ENCODE results near the gene UBE2D4.
A peak's percentile ranks its signal among the peaks of the same experiment; 100 is the strongest.
"Not testable (repeated sequence)": the region's sequence is repeated elsewhere in the genome, so short reads cannot be mapped to it uniquely, and the experiment has no call there.

Gene UBE2D4

DNA sequence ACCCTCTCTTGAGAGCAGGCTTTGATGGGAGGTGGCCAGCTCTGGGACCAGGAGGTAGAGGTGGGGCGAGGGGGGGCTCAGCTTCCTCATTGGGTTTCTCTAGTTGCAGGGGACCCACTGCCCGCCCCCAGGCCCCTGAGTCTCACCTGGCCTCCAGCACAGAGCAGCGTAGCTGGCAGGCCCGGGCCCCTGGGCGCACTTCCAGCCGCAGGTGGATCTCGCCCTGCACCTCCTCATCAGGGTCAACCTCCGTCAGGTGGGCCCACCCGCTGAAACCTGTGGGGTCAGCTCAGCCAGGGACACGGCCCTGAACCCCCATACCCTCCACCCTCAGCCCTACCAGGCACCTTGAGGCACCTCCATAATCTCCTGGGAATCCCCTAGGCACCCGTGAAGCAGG lies 43.4 kb downstream of the UBE2D4 start:
- not testable (repeated sequence) for DNase-seq

DNA sequence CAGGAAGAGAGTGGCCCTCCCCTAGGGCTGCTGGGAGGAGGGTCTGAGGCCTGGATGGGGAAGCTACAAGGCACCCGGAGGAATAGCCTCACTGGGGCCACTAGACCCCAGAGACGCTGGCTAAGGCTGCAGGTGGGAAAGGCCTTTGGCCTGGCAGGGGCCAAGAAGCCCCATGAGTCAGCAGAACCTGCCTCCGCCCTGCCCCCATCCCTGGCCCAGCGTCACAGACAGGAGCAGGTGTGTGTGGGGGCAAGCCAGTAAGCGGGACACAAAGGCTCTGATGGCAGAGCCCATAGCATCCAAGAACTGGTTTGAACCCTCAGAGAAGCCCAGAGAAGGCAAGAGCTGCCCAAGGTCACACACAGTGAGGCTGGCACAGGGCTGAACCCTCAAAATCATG lies 44.5 kb downstream of the UBE2D4 start:
- not testable (repeated sequence) for DNase-seq

DNA sequence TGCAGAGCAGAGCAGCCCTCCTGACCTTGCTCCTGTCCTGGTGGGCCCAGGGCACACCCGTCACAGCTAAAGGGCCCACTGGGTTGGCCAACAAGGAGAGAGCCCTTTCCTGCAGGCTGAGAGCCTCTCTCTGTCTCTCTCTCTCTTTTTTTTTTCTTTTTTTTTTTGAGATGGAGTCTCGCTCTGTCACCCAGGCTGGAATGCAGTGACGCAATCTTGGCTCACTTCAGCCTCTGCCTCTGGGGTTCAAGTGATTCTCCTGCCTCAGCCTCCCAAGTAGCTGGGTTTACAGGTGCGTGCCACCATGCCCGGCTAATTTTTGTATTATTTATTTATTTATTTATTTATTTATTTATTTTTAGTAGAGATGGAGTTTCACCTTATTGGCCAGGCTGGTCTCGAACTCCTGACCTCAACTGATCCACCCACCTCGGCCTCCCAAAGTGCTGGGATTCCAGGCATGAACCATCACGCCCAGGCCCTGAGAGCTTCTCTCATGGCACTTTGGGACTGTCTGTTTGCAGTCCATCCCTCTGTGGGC lies 47.9 kb downstream of the UBE2D4 start:
- DNase-seq, result not testable (repeated sequence)

DNA sequence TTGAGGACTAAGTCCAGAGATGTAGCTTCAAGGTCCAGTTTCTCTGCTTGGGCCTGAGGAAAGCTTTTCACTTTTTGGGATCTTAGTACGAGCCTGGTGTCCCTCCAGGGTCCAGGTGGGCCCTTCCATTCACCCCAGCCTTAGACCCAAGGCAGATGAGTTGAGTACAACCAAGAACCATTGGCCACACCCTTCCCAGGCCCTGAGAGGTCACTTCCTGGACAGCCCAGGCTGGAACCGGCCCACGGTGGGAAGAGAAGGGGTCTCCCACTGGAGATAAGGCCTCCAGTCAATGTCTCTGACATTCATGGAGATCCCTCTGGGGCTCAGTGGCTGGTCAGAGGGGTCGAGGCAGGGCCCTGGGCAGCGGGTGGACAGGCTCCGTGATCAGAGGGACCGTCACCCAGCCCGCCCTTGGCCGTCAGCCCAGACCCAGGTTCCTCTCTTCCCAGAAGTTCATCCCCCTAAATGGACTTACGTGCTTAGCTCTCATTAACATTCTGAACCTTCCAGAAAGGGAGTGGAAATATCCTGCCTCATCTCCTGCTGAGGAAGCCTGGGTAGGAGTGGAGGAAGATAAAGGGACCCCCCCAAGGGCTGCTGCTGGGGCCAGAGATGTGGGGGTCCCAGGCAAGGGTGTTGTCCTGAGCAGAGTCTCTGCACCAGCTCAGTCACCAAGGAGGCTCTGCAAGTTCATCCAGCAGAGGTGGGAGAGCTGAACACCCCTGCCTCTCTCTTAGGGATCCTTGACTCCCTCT lies 48.7 kb downstream of the UBE2D4 start:
- not testable (repeated sequence) for DNase-seq

DNA sequence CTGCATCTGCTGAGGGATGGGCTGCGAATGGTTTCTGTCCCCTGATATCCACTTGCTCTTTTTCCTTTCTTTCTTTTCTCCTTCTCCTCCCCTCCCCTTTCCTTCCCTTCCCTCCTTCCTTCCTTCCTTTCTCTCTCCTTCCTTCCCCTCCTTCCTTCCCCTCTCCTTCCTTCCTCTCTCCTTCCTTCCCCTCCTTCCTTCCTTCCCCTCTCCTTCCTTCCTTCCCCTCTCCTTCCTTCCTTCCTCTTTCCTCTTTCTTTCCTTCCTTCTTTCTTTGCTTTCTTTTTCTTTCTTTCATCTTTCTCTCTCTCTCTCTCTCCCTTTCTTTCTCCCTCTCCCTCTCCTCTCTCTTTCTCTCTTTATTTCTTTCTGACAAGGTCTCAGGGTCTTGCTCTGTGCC lies 51.3 kb downstream of the UBE2D4 start:
- no peak for DNase-seq

DNA sequence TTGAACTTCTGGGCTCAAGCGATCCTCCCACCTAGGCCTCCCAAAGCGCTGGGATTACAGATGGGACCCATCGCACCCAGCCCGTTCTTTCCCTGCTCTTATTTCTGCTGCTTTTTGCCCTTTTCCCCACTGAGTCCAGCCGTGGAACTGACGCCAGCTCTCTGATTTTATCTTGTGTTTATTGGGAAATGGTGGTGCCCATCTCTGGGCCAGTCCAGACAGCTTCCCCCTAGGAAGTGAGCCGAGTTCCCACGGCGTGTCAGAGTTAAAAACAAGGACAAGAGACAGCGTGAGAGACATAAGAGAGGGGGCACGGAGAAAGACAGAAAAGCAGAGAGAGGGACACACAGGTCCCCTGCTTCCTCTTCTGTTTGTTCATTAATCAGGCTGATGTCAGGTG lies 51.9 kb downstream of the UBE2D4 start:
- DNase-seq, result not testable (repeated sequence)

DNA sequence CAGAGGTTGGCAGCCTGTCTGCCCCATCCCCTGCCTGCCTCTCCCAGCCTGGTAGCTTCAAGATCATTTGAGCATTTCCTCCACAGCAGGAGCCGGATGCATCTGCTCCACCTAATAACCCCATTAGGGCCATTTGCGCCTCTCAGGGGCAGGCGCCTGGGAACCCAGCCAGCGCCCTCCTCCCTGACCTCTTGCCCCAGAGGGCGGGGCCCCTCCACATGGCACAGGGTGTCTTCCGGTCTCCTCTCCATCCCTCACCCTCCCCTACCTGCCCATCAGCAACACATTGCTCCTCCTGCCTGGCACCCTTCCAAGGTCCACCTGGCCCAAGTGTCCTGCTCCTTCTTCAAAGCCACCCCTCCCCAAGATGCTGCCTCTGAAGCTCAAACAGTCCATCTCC lies 56.6 kb downstream of the UBE2D4 start:
- DNase-seq, result not testable (repeated sequence)

DNA sequence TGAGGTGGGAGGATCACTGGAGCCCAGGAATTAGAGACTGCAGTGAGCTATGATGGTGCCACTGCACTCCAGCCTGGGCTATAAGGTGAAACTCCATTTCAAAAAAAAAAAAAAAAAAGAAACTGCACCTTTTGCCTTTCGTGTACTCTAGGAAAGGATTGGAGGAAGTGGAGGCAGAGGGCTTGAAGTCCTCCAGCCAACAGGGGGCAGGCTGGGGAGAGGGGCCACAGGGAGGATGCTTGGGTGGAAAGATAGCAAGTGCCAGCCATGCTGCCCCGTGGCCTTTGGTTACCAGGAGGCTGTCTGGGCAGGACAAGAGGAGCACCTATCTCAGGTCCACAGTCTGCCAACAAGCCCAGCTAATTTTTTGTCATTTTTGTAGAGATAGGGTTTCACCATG lies 57.5 kb downstream of the UBE2D4 start:
- not testable (repeated sequence) for DNase-seq

DNA sequence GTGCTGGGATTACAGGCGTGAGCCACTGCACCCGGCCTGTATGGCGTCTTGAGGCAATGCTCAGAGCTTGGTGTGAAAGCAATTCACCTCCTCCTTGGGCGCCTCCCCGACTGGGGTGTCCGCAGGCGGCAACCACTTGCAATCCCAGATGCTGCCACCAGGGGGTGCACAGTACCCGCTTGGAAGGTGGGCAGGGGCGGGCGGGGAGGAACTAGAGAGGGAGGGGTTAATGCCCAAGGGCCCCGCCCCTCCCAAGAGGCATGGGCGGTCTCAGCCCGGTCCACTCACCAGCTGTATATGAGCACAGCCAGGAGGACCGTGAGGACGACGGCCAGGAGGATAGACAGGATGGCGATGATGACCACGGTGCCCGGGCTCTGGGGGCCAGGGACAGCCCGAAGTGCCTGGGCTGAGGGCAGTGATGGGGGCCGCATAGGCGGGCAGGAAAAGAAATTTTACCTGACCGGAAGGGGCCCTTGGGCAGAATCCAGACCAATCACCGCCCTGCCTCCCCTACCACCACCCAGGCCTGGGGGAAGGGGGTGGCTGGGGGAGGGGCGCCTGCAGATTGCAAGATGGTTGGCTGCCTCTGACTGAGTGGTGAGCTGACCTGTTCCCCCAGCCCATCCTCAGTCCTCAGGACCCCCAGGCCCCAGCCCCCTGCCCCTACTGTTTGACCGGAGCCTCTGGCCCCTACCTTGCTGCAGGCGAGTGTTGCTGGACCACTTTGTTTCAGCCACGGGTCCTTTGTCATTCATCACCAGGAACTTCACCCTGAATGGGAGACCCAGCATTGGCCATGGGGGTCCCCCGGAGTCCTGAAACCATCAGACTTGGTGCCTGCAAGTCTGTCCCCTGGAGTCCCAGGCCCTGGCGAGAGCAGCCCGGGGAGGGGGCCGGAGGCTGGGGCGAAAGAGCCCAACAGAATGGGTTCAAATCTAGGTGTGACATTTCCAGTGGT lies 59.9 kb downstream of the UBE2D4 start:
- peak; percentile 51 for DNase-seq

DNA sequence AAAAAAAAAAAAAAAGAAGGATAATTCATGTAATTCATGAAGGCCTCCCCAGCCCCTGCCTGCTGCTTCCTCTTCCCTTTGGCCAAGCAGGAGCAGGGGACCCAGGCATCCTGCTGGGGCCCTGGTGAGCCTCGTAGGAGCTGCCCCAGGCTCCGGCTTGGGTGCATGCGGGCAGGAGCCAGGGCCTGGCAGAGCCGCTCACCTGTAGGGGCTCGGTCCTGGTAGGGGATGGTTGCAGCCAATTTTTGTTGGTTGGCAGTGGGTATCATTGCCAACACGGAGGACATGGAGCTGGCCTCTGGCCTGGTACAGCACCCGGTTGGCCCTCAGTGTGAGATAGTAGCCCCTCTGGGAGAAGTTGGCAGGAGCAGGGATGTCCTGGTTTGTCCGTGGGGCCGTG lies 61.2 kb downstream of the UBE2D4 start:
- not testable (repeated sequence) for DNase-seq

DNA sequence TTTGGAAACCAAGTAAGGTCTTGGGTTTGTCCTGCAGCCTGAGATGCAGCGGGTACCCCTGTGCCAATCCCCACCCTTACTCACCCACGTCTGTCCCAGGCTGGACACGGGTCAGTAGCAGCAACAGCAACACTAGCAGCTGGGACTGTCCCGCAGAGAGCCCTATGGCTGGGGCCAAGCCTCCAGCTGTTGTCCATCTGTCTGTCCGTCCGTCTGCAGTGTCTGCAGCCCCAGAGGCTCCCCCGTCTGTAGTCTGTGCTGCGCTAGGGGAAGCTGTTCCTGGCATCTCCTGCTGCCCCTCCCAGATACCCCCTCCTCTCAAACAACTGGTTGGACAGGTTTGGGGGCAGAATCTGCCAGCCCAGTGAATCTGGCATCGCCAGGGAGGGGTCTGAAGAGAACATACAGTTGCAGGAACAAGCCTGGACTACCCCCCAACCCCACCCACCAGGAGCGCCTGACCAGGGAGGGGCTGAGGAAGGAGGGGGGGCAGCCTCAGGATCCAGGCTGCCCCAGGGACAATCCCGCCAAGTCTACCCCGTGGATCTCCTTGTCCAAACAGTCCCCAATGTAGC lies 63.9 kb downstream of the UBE2D4 start:
- DNase-seq, result not testable (repeated sequence)

DNA sequence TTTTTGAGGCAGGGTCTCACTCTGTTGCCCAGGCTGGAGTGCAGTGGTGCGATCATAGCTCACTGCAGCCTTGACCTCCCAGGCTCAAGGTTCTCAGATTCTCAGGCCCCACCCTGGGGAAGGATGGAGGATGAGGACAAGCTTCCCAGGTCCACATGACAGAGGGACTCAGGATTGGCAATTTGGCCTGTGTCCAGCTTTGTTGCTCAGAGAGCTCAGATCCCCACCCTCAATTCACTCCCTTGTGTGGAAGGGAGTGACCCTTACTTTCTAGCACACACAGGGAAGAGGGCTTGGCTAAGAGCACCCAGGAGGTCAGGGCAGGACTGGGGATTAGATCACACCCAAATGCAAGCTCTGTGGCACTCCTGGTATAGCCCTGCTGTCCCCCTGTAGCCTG lies 64.6 kb downstream of the UBE2D4 start:
- DNase-seq, result not testable (repeated sequence)

DNA sequence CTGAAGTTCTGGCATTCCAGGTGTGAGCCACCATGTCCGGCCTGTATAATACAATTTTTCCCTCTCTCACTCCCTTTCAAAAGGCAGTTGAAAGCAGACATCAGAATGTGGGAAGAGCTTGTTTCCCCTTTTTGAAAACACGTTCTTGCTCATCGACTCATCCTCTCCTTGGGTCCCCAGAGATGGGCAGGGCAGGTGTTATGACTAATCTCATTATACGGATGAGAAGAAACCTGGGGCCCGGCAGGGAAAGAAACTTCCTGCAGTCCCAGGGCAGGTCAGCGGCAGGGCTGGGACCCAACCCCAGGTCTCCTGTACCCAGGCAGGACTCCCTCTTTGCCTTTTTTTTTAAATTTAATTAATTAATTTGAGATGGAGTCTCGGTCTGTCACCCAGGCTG lies 66.7 kb downstream of the UBE2D4 start:
- peak; percentile 58 for DNase-seq

DNA sequence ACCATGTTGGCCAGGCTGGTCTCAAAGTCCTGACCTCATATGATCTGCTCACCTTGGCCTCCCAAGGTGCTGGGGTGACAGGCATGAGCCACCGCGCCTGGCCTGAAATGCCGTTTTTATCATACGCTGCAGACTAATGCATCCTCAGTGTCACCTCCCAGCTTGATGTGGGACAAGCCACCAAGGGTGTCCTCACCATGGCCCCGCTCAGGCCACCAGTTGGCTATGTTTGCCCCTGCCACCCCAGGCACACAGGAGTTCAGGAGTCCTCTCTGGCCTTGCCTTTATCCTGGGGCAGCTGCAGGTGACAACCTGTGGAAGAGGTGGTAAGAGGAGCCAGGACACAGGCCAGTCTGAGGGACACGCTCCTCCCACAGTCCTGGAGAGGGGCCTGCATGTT lies 68.4 kb downstream of the UBE2D4 start:
- DNase-seq, result not testable (repeated sequence)

DNA sequence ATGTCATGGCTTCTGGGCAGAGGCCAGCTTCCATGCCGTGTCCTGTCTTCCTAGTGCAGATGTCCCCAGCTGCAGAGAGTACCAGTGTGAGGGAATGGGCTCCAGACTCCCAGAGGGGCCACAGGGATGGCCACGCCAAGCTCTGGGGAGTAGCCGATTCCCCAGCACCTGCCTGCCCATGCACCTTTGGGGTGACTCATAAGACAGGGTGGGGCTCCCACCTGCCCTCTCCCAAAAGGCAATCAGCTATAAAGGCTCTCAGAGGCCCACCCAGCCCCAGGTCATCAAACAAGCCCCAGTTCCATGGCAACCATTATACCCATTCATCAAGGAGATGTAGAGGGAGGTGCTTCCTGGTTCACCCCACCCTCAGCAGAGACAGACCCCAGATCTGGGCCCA lies 71.3 kb downstream of the UBE2D4 start, which contains the start of gene SPDYE1:
SPDYE1 (plus strand) TSS at position 366 of the 400 bp plus-strand sequence. CDS start 2,053 bp downstream, outside the sequence.
- not testable (repeated sequence) for DNase-seq

All from MV-4-11 (cell line).